Fibroblast of villous mesenchyme (primary cell): ENCODE data around the gene TXLNA. TPM values are rescaled to one million over a fixed set of nuclear protein-coding genes. Genes with fewer than 3 reads are reported as not detected.

ENCODE experiments used
- DNase-seq: peaks from one replicate; pipeline ENCODE4 v3.0.0-alpha.2; 2010; ENCODE audit warnings: low read depth
- H3K4me3 ChIP-seq: 2 replicates; pipeline ENCODE4 v1.5.1; 2011; ENCODE audit warnings: low read depth, mild to moderate bottlenecking, low read length
- CTCF ChIP-seq: IDR thresholded peaks from 2 replicates; pipeline ENCODE4 v1.5.1; 2012; ENCODE audit warnings: low read depth, mild to moderate bottlenecking, low read length; ENCODE audit not compliant: insufficient read depth
- total RNA-seq: library from RNA; depleted of rRNA; stranded (reverse); fragments of >200 nt; gene quantifications from 2 replicates; pipeline ENCODE4 v1.2.3, GENCODE V29; 2012

Gene TXLNA
- total RNA-seq, 1 donor, result 128 TPM

GRCh38 chr1:32195972-32196823 is 16.7 kb downstream of the TXLNA start:
- TF ChIP-seq CTCF, result no peak
- DNase-seq, result no peak
- H3K4me3 ChIP-seq, result no peak overlapping the region

GRCh38 chr1:32197074-32197473 is 17.6 kb downstream of the TXLNA start:
- no peak overlapping the region for H3K4me3 ChIP-seq
- no peak for TF ChIP-seq CTCF
- DNase-seq, result no peak

- no peak for DNase-seq
- no peak for TF ChIP-seq CTCF
- no peak overlapping the region for H3K4me3 ChIP-seq
Measured at GRCh38 chr1:32197837-32198236, 18.4 kb downstream of the TXLNA start.

GRCh38 chr1:32198237-32199042 is 19.0 kb downstream of the TXLNA start:
- TF ChIP-seq CTCF, result no peak
- no peak for DNase-seq
- H3K4me3 ChIP-seq, result no peak overlapping the region

- no peak for TF ChIP-seq CTCF
- H3K4me3 ChIP-seq, result no peak overlapping the region
- no peak for DNase-seq
Measured at GRCh38 chr1:32199043-32199716, 19.7 kb downstream of the TXLNA start.

GRCh38 chr1:32199717-32200072 is 20.2 kb downstream of the TXLNA start:
- H3K4me3 ChIP-seq, result peak overlapping the region; percentile 86
- no peak for DNase-seq
- no peak for TF ChIP-seq CTCF
